H1 (cell line): ENCODE measurements around the gene ATCAY. TPM values are rescaled to one million over a fixed set of nuclear protein-coding genes. Genes with fewer than 3 reads are reported as not detected.
"Not testable (repeated sequence)": the region's sequence is repeated elsewhere in the genome, so short reads cannot be mapped to it uniquely, and the experiment has no call there.

ENCODE experiments used
- CTCF ChIA-PET: fragments of 300-600 bp; sonication (Branson Sonifier 250); formaldehyde crosslinking; loops from one replicate; lab custom pipeline; 2021; ENCODE audit not compliant: partially characterized antibody; lab: Charles Lee
- POLR2A ChIA-PET: fragments of 300-600 bp; sonication (Branson Sonifier 250); formaldehyde crosslinking; loops from one replicate; lab custom pipeline; 2021; ENCODE audit warnings: inconsistent platforms; ENCODE audit not compliant: partially characterized antibody; lab: Charles Lee
- DNase-seq, 2 experiments: peaks; one replicate each; pipeline versions ENCODE4 v3.0.0 to v3.0.0-alpha.2; 2010 to 2022; ENCODE audit warnings: low spot score in 2 of 2, low read depth in 1 of 2, mixed read lengths in 1 of 2
- FAIRE-seq: peaks from 2 replicates; lab custom pipeline; 2011; peaks lifted over from hg19 to GRCh38; lab: Jason Lieb, UNC
- H2AFZ ChIP-seq: 2 replicates; pipeline ENCODE4 v1.8.1; 2012; ENCODE audit warnings: low read length, inconsistent platforms
- H2AK5ac ChIP-seq: 2 replicates; pipeline ENCODE4 v1.6.1; 2013; ENCODE audit warnings: low read depth, low read length
- H2BK120ac ChIP-seq: replicated peaks from 2 replicates; pipeline ENCODE3; 2013; ENCODE audit warnings: low read depth, low read length, inconsistent platforms
- H2BK12ac ChIP-seq: 2 replicates; pipeline ENCODE4 v1.6.1; 2013; ENCODE audit warnings: low read depth, low read length
- H2BK15ac ChIP-seq: 2 replicates; pipeline ENCODE4 v1.6.1; 2013; ENCODE audit warnings: low read length
- H2BK20ac ChIP-seq: 2 replicates; pipeline ENCODE4 v1.6.1; 2013; ENCODE audit warnings: low read length
- H2BK5ac ChIP-seq: 2 replicates; pipeline ENCODE4 v1.6.1; 2013; ENCODE audit warnings: low read depth, low read length
- H3K14ac ChIP-seq: 2 replicates; pipeline ENCODE4 v1.6.1; 2013; ENCODE audit warnings: inconsistent platforms; ENCODE audit not compliant: insufficient read length
- H3K18ac ChIP-seq: 2 replicates; pipeline ENCODE4 v1.6.1; 2013; ENCODE audit warnings: low read length; ENCODE audit errors: extremely low read depth
- H3K23ac ChIP-seq: 2 replicates; pipeline ENCODE4 v1.6.1; 2013; ENCODE audit warnings: inconsistent platforms; ENCODE audit not compliant: insufficient read length
- H3K23me2 ChIP-seq: 2 replicates; pipeline ENCODE4 v1.6.1; 2013; ENCODE audit warnings: low read depth, low read length
- H3K27ac ChIP-seq: 2 replicates; pipeline ENCODE4 v1.6.1; 2011; ENCODE audit warnings: low read depth, low read length, inconsistent platforms
- H3K27me3 ChIP-seq, 4 experiments: replicated peaks in 1 of 4; 1 replicate in 1 of 4; 2 replicates in 3 of 4; pipeline versions ENCODE4 v1.6.1 to v1.8.1; 2011 to 2013; ENCODE audit warnings: low read length in 3 of 4, mild to moderate bottlenecking in 3 of 4, inconsistent platforms in 2 of 4, mixed read lengths in 2 of 4, moderate library complexity in 1 of 4; ENCODE audit not compliant: control insufficient read depth in 3 of 4, insufficient read depth in 3 of 4; ENCODE audit errors: extremely low read depth in 1 of 4
- H3K36me3 ChIP-seq, 4 experiments: 2 replicates each; pipeline versions ENCODE4 v1.6.1 to v1.8.1; 2011 to 2013; ENCODE audit warnings: mild to moderate bottlenecking in 4 of 4, low read length in 3 of 4, moderate library complexity in 2 of 4, control low read depth in 1 of 4, inconsistent platforms in 1 of 4; ENCODE audit not compliant: insufficient read depth in 4 of 4, control insufficient read depth in 2 of 4
- H3K4ac ChIP-seq: replicated peaks from 2 replicates; pipeline ENCODE3; 2013; ENCODE audit warnings: low read length, low read depth, mixed read lengths, inconsistent platforms; ENCODE audit not compliant: insufficient read length
- H3K4me1 ChIP-seq, 4 experiments: replicated peaks in 1 of 4; 1 replicate in 1 of 4; 2 replicates in 3 of 4; pipeline versions ENCODE4 v1.6.1 to v1.8.1; 2011 to 2013; ENCODE audit warnings: low read length in 3 of 4, inconsistent platforms in 2 of 4, mixed read lengths in 1 of 4; ENCODE audit not compliant: insufficient read depth in 4 of 4, control insufficient read depth in 3 of 4
- H3K4me2 ChIP-seq, 2 experiments: 2 replicates each; pipeline versions ENCODE4 v1.6.1 to v1.8.1; 2011 to 2013; ENCODE audit warnings: low read depth in 2 of 2, low read length in 2 of 2, control low read depth in 1 of 2, inconsistent platforms in 1 of 2, mild to moderate bottlenecking in 1 of 2; ENCODE audit not compliant: insufficient read depth in 1 of 2
- H3K4me3 ChIP-seq, 4 experiments: fragments of 200-600, 300-600 bp in 1 of 4; sonication (generic), shearing (Covaris generic), sonication (Bioruptor Twin) in 1 of 4; 2 replicates each; pipeline versions ENCODE4 v1.5.1 to v1.8.1; 2011 to 2016; ENCODE audit warnings: low read length in 4 of 4, low read depth in 3 of 4, control low read depth in 2 of 4, inconsistent platforms in 2 of 4, mild to moderate bottlenecking in 2 of 4, mixed read lengths in 1 of 4, moderate library complexity in 1 of 4; ENCODE audit not compliant: insufficient read depth in 2 of 4; ENCODE audit errors: extremely low read depth in 1 of 4
- H3K56ac ChIP-seq: replicated peaks from 2 replicates; pipeline ENCODE3; 2013; ENCODE audit warnings: low read depth, mild to moderate bottlenecking, mixed read lengths, low read length, inconsistent platforms; ENCODE audit not compliant: insufficient read length
- H3K79me1 ChIP-seq: 2 replicates; pipeline ENCODE4 v1.6.1; 2013; ENCODE audit warnings: low read depth, low read length, control low read depth
- H3K79me2 ChIP-seq, 2 experiments: 2 replicates each; pipeline versions ENCODE4 v1.6.1 to v1.8.1; 2012 to 2013; ENCODE audit warnings: low read length in 2 of 2, mild to moderate bottlenecking in 2 of 2, inconsistent platforms in 1 of 2; ENCODE audit not compliant: insufficient read depth in 2 of 2, control insufficient read depth in 1 of 2
- H3K9ac ChIP-seq, 4 experiments: replicated peaks in 1 of 4; 1 replicate in 1 of 4; 2 replicates in 3 of 4; pipeline versions ENCODE4 v1.6.1 to v1.8.1; 2011 to 2013; ENCODE audit warnings: low read depth in 3 of 4, low read length in 3 of 4, control low read depth in 2 of 4, mild to moderate bottlenecking in 2 of 4, moderate library complexity in 2 of 4, inconsistent platforms in 1 of 4; ENCODE audit errors: extremely low read depth in 1 of 4
- H3K9me3 ChIP-seq, 2 experiments: 2 replicates each; pipeline versions ENCODE4 v1.6.1 to v1.8.1; 2012 to 2013; ENCODE audit warnings: mild to moderate bottlenecking in 2 of 2, moderate library complexity in 2 of 2, control low read depth in 1 of 2, inconsistent platforms in 1 of 2, low read depth in 1 of 2, low read length in 1 of 2, mixed read lengths in 1 of 2; ENCODE audit not compliant: insufficient read depth in 2 of 2
- H4K20me1 ChIP-seq, 2 experiments: replicated peaks in 1 of 2; 2 replicates each; pipeline versions ENCODE3 to v1.8.1; 2011 to 2013; ENCODE audit warnings: inconsistent platforms in 2 of 2, low read length in 2 of 2, mild to moderate bottlenecking in 1 of 2; ENCODE audit not compliant: insufficient read depth in 2 of 2, control insufficient read depth in 1 of 2
- H4K5ac ChIP-seq: 2 replicates; pipeline ENCODE4 v1.6.1; 2013; ENCODE audit warnings: low read length, low read depth, mixed read lengths, inconsistent platforms; ENCODE audit not compliant: insufficient read length
- H4K8ac ChIP-seq: 2 replicates; pipeline ENCODE4 v1.8.0; 2013; ENCODE audit warnings: mild to moderate bottlenecking, moderate library complexity, low read length, inconsistent platforms; ENCODE audit not compliant: insufficient read depth; ENCODE audit errors: extremely low read depth
- H4K91ac ChIP-seq: replicated peaks from 2 replicates; pipeline ENCODE3; 2013; ENCODE audit warnings: low read length, mixed read lengths, inconsistent platforms; ENCODE audit not compliant: insufficient read length
- CEBPB ChIP-seq: IDR thresholded peaks from 2 replicates; pipeline ENCODE4 v1.6.1; 2012; ENCODE audit warnings: low read depth, low read length
- WGBS, 2 experiments: shearing (Covaris generic) in 1 of 2; methylation state at CpG; one replicate each; pipeline versions ENCODE4 v1.1.6 to v1.1.7; 2013 to 2015; ENCODE audit warnings: low lambda C conversion rate in 2 of 2, mixed read lengths in 2 of 2, inconsistent platforms in 1 of 2, low coverage in 1 of 2, missing lambda C conversion rate in 1 of 2; ENCODE audit not compliant: insufficient replicate concordance in 2 of 2, insufficient coverage in 1 of 2, insufficient read length in 1 of 2; ENCODE audit errors: extremely low coverage in 1 of 2, missing lambda C conversion rate in 1 of 2; 5-methylcytosine and 5-hydroxymethylcytosine counted together
- polyA plus RNA-seq, 7 experiments: library from polyadenylated mRNA; depleted of rRNA in 3 of 7; stranded (reverse) in 5 of 7; unstranded in 2 of 7; fragments of >200 nt in 5 of 7; fragments of 200-250 nt in 2 of 7; gene quantifications; 1 replicate in 5 of 7; 2 replicates in 1 of 7; 4 replicates in 1 of 7; pipeline versions ENCODE4 v1.2.1 to v1.2.3, GENCODE V29; 2011 to 2013; ENCODE audit warnings: missing spikeins in 2 of 7, mixed read lengths in 2 of 7
- total RNA-seq: library from RNA; stranded (reverse); fragmentation: NEBNext Ultra II Directional; extraction: Animal tissue kit (Norgen Biotek cat#: 25700); gene quantifications from 2 replicates; pipeline ENCODE4 v1.2.1, GENCODE V29; 2021

ATCAY gene
- total and polyA plus RNA-seq, 2 of the 8 experiments (the other 6 are each of a cell fraction or from before 2014, with no cell fraction given), result 24.4 to 33.8 TPM

DNA sequence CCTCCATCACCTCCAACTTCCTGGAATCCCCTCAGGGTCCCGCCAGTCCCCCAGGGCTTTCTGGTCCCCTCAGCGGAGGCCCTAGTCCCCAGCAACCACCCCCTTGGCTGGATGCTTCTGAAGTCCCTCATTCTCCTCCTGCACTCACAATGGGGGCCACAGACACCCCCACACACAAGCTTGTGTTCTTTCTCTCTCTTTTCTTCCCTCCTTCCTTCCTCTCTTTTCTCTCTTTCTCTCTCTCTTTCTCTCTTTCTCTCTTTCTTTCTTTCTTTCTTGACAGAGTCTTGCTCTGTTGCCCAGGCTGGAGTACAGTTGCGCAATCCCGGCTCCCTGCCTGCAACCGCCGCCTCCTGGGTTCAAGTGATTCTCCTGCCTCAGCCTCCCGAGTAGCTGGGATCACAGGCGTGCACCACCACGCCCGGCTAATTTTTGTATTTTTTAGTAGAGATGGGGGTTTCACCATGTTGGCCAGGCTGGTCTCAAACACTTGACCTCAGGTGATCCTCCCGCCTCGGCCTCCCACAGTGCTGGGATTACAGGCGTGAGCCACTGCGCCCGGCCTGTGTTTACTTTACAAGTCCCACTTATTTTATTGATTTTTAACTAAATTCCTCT is 66.9 kb downstream of the ATCAY start:
- not testable (repeated sequence) for H3K4me2 ChIP-seq, H2BK5ac ChIP-seq, H3K27me3 ChIP-seq, FAIRE-seq, H3K4me1 ChIP-seq, H3K9ac ChIP-seq, H3K56ac ChIP-seq, H2BK120ac ChIP-seq, H3K4me3 ChIP-seq, H2AFZ ChIP-seq, H3K79me2 ChIP-seq, H3K9me3 ChIP-seq, H3K23ac ChIP-seq, H3K23me2 ChIP-seq, H3K14ac ChIP-seq, H2BK15ac ChIP-seq, H3K18ac ChIP-seq, H2BK12ac ChIP-seq, H4K8ac ChIP-seq, H4K91ac ChIP-seq, H3K4ac ChIP-seq, H4K5ac ChIP-seq, H3K27ac ChIP-seq, DNase-seq, H2AK5ac ChIP-seq, H4K20me1 ChIP-seq, H2BK20ac ChIP-seq, H3K79me1 ChIP-seq
- peaks cover 2 to 11% (median 6%) of the 10 kb centered on the region in 4 experiments; a peak in 5 of 8 replicates for H3K36me3 ChIP-seq
- ChIA-PET POLR2A (interaction anchor here (1.6 to 2.6 kb wide), 3 partner anchors 9 to 14 kb away, joined by 3 to 12 read pairs (median 6); partner anchors contain the start of gene NMRK2), CTCF (interaction anchor here (0.6 kb wide), 1 partner anchor 73 kb away, joined by 5 read pairs; no protein-coding TSS in a partner anchor)
- TF ChIP-seq CEBPB, result peak; percentile 43; the same call in 1 of the 2 replicates
- 96% methylated on average over 14 of the region's 15 CpGs; no CpG with 5 or more reads in 1 of the 2 experiments for WGBS, 2 experiments
